Measurements from ENCODE around the gene NEB.

- TF ChIP-seq POLR2A (IDR thresholded peaks at IDR 0.05) = no peak
- TF ChIP-seq, protein P1, sequence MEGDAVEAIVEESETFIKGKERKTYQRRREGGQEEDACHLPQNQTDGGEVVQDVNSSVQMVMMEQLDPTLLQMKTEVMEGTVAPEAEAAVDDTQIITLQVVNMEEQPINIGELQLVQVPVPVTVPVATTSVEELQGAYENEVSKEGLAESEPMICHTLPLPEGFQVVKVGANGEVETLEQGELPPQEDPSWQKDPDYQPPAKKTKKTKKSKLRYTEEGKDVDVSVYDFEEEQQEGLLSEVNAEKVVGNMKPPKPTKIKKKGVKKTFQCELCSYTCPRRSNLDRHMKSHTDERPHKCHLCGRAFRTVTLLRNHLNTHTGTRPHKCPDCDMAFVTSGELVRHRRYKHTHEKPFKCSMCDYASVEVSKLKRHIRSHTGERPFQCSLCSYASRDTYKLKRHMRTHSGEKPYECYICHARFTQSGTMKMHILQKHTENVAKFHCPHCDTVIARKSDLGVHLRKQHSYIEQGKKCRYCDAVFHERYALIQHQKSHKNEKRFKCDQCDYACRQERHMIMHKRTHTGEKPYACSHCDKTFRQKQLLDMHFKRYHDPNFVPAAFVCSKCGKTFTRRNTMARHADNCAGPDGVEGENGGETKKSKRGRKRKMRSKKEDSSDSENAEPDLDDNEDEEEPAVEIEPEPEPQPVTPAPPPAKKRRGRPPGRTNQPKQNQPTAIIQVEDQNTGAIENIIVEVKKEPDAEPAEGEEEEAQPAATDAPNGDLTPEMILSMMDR (IDR thresholded peaks at IDR 0.05) = no peak
Measured at GRCh38 chr2:151682459-151683003, 51.7 kb downstream of the NEB start.
